Activated CD8-positive, alpha-beta T cell treated with anti-CD3 and anti-CD28 coated beads for 36 hours (primary cell): Measurements from ENCODE around the gene HOGA1. TPM values are rescaled to one million over a fixed set of nuclear protein-coding genes. Genes with fewer than 3 reads are reported as not detected.

ENCODE experiments used
- ATAC-seq: fragments of 200-7000 bp; cut with Tn5 transposase; one replicate; pipeline ENCODE4 v1.10.0; 2021; ENCODE audit warnings: mild to moderate bottlenecking, moderate library complexity
- CTCF ChIA-PET: fragments of 350-600 bp; sonication (Branson Sonifier 250); formaldehyde crosslinking; loops from one replicate; lab custom pipeline; 2021; ENCODE audit warnings: antibody characterized with exemption; lab: Charles Lee
- POLR2A ChIA-PET: fragments of 350-600 bp; sonication (Branson Sonifier 250); formaldehyde crosslinking; loops from one replicate; lab custom pipeline; 2021; ENCODE audit warnings: antibody characterized with exemption; lab: Charles Lee
- DNase-seq: peaks from one replicate; pipeline ENCODE4 v3.0.0-alpha.2; 2020
- H3K27ac Mint-ChIP-seq: one replicate; pipeline ENCODE4 v1.8.0; 2021; ENCODE audit warnings: mild to moderate bottlenecking, mixed read lengths
- H3K27me3 Mint-ChIP-seq: one replicate; pipeline ENCODE4 v1.8.0; 2021; ENCODE audit warnings: mixed read lengths
- H3K36me3 Mint-ChIP-seq: one replicate; pipeline ENCODE4 v1.8.0; 2021; ENCODE audit warnings: low read depth, mixed read lengths
- H3K4me1 Mint-ChIP-seq: one replicate; pipeline ENCODE4 v1.8.0; 2021; ENCODE audit warnings: low read depth, mixed read lengths
- H3K4me3 Mint-ChIP-seq: one replicate; pipeline ENCODE4 v1.8.0; 2021; ENCODE audit warnings: mild to moderate bottlenecking, moderate library complexity, mixed read lengths
- H3K9me3 Mint-ChIP-seq: one replicate; pipeline ENCODE4 v1.8.0; 2021; ENCODE audit warnings: mixed read lengths
- CTCF ChIP-seq: fragments of 200-600 bp; IDR thresholded peaks from one replicate; pipeline ENCODE4 v1.8.0; 2022; ENCODE audit warnings: antibody characterized with exemption, mild to moderate bottlenecking
- intact Hi-C: fragments of 100-400 bp; cut with micrococcal nuclease; formaldehyde crosslinking; loops from one replicate; pipeline ENCODE4 v1.10.0; 2022
- total RNA-seq, 2 experiments: library from RNA; stranded (reverse); gene quantifications; one replicate each; pipeline ENCODE4 v1.2.3, GENCODE V29; 2021

HOGA1 gene
- total RNA-seq, 2 experiments from 2014 or later = not detected

- Mint-ChIP-seq H3K36me3 (peaks cover 10% of the 10 kb centered on the region), H3K9me3 (no peaks in the 10 kb centered on the region), H3K27me3 (no peaks in the 10 kb centered on the region), H3K27ac (no peak overlapping the region), H3K4me1 (peaks cover 17% of the 10 kb centered on the region), H3K4me3 (no peak overlapping the region)
- DNase-seq = no peak
- intact Hi-C loops = no loop called here
- no peak for TF ChIP-seq CTCF
- POLR2A ChIA-PET = no interaction called here
- CTCF ChIA-PET = interaction anchor here (0.9 kb wide), 1 partner anchor 12 kb away, joined by 3 read pairs; no protein-coding TSS in a partner anchor
- no peak for ATAC-seq
Measured at GRCh38 chr10:97651773-97652172, 67.6 kb downstream of the HOGA1 start.

GRCh38 chr10:97656777-97657176, 72.6 kb downstream of the HOGA1 start:
- Mint-ChIP-seq H3K4me1 (no peaks in the 10 kb centered on the region), H3K27me3 (no peaks in the 10 kb centered on the region), H3K27ac (no peak overlapping the region), H3K4me3 (no peak overlapping the region), H3K36me3 (peaks cover 17% of the 10 kb centered on the region), H3K9me3 (no peaks in the 10 kb centered on the region)
- no peak for TF ChIP-seq CTCF
- intact Hi-C loops = no loop called here
- ChIA-PET CTCF (no interaction called here), POLR2A (no interaction called here)
- ATAC-seq (no peak), DNase-seq (no peak)

- Mint-ChIP-seq H3K27me3 (no peaks in the 10 kb centered on the region), H3K4me1 (no peaks in the 10 kb centered on the region), H3K27ac (no peak overlapping the region), H3K9me3 (no peaks in the 10 kb centered on the region), H3K36me3 (peaks cover 12% of the 10 kb centered on the region), H3K4me3 (no peak overlapping the region)
- ATAC-seq (no peak), DNase-seq (no peak)
- intact Hi-C loops = no loop called here
- POLR2A ChIA-PET = interaction anchor here (0.7 kb wide), 1 partner anchor 54 kb away, joined by 3 read pairs; no protein-coding TSS in a partner anchor
- TF ChIP-seq CTCF = no peak
- CTCF ChIA-PET = interaction anchor here (0.7 to 2.3 kb wide), 3 partner anchors 17 to 133 kb away, joined by 3 to 10 read pairs (median 3); no protein-coding TSS in a partner anchor
Measured at GRCh38 chr10:97659589-97659988, 75.4 kb downstream of the HOGA1 start.

Other genes with a start within 250 kb of the HOGA1 start
- 1 to 10 TPM; 5.6 to 6.4 TPM for gene FRAT2, start 249.7 kb upstream of the HOGA1 start, total RNA-seq
- 10 to 100 TPM; 50.3 to 51.0 TPM for gene RRP12, start 183.0 kb upstream of the HOGA1 start, total RNA-seq
- gene PGAM1, start 158.2 kb upstream of the HOGA1 start, total RNA-seq = 1,000 to 10,000 TPM; 1,193 to 1,205 TPM
- 10 to 100 TPM; 43.3 to 49.2 TPM for gene EXOSC1, start 138.4 kb upstream of the HOGA1 start, total RNA-seq
- gene ZDHHC16, start 138.2 kb upstream of the HOGA1 start, total RNA-seq = 10 to 100 TPM; 23.8 to 25.2 TPM
- gene MMS19, start 86.0 kb upstream of the HOGA1 start, total RNA-seq = 100 to 1,000 TPM; 107 to 108 TPM
- gene UBTD1, start 85.5 kb upstream of the HOGA1 start, total RNA-seq = 1 to 10 TPM; 1.6 to 2.1 TPM
- gene ANKRD2, start 11.6 kb upstream of the HOGA1 start, total RNA-seq = not detected
- gene C10orf62, start 5.3 kb downstream of the HOGA1 start, total RNA-seq = not detected
- gene MORN4, start 49.1 kb downstream of the HOGA1 start, total RNA-seq = 1 to 10 TPM; 3.2 to 3.9 TPM
- 1 to 10 TPM; 8.4 to 8.5 TPM for gene PI4K2A, start 56.3 kb downstream of the HOGA1 start, total RNA-seq
- 1 to 10 TPM; 2.5 to 3.0 TPM for gene AVPI1, start 102.9 kb downstream of the HOGA1 start, total RNA-seq
- 1 to 10 TPM; 2.3 to 2.9 TPM for gene MARVELD1, start 129.3 kb downstream of the HOGA1 start, total RNA-seq
- gene ZFYVE27, start 152.7 kb downstream of the HOGA1 start, total RNA-seq = 10 to 100 TPM; 18.1 to 20.1 TPM
- under 1 TPM; 0.60 to 0.74 TPM for gene SFRP5, start 187.6 kb downstream of the HOGA1 start, total RNA-seq